Hypothalamus (tissue), 51 donors: ENCODE measurements around the gene SLC34A3.
"Not testable (repeated sequence)": the region's sequence is repeated elsewhere in the genome, so short reads cannot be mapped to it uniquely, and the experiment has no call there.

Experiments
- DNase-seq, 51 donors: peaks; one replicate each; lab custom pipeline; 2025; lab: John Stamatoyannopoulos, UW

Gene SLC34A3

DNA sequence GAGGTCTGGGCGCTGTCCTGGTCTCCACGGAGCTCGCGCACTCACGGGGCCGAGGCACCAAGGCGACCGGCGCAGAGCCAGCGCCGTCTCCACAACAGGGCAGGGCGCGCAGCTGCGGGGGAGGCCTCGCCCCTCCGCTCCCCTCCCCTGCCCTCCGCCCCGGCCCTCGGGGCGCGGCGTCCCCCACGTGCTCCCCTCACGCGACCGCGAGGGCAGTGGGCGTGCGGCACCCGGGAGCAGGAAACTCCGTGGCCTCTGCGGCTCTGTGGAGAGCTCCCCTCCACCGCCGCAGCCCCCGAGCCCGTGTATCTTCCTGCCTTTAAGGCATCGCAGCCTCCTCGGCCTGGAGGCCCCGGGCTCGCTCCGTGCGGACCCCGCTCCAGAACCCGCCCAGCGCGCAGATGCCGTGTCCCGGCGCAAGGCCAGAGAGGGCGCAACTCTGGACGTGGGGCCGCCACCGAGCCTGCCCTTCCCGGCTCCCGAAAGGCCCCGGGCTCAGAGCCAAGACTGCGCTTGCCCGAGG is 9.7 kb downstream of the SLC34A3 start:
- DNase-seq, result peak in 47 of 51 donors; percentile 36 to 94 (median 77)

DNA sequence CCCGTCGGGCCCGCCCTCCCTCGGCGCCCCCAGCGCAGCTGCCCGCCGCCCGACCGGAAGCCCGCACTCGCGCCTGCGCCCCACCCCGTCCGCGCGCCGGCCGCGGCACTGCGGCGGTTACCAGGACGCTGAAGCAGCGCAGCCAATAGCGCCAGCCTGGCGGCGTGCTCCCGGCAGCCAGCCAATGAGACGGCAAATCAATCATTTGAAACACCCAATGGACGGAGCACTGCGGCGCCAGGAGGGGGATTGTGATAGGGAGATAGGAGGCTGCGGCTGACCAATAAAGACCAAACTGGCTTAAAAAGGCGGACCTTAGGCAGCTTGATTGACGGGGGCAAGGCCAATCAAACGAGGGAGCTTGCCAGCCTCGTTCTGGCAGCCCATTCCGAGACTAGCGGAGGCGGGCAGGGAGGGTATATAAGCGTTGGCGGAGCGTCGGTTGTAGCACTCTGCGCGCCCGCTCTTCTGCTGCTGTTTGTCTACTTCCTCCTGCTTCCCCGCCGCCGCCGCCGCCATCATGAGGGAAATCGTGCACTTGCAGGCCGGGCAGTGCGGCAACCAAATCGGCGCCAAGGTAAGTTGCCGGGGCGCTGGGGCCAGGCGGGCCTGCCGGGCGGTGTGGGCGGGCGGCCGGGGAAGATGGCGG is 10.3 kb downstream of the SLC34A3 start, which contains the start of gene TUBB4B:
TSS of gene TUBB4B (plus strand) at position 447 of the 649 bp plus-strand sequence. CDS start at position 521, 74 bp downstream.
- DNase-seq, result peak; percentile 86 to 100 (median 99)

DNA sequence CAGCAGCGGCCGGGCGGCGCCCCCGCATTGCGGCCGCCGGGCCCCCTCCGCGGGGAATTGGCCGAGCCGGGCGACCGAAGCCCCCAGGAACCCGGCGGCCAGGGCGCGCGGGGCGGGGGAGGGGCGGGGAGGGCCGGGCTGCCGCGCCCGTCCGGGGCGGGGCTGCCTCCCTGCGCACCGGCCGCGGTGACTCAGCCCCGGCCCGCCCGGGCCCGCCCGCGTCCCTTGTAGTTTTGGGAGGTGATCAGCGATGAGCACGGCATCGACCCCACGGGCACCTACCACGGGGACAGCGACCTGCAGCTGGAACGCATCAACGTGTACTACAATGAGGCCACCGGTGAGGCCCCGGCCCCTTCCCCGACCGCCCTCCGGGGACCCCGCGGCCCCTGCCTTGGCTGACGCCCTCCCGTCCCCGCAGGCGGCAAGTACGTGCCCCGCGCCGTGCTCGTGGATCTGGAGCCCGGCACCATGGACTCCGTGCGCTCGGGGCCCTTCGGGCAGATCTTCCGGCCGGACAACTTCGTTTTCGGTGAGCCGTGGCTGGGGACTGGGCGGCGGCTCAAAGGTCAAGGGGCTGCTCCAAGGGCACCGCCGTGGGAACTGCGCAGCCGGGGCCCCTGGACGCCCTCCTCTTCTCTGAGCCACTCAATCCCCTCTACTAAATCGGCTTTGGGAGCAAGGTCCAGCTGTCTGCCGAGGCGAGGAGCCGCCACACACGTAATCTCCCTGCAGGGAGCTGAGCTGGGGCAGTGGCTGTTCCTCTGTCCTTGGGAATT is 11.0 kb downstream of the SLC34A3 start:
- peak in 13 of 51 donors; percentile 27 to 65 (median 48) for DNase-seq

- no peak for DNase-seq
Observed at GRCh38 chr9:137242269-137243203, 11.8 kb downstream of the SLC34A3 start.

- DNase-seq, result not testable (repeated sequence)
Observed at GRCh38 chr9:137243266-137243625, 12.5 kb downstream of the SLC34A3 start.

DNA sequence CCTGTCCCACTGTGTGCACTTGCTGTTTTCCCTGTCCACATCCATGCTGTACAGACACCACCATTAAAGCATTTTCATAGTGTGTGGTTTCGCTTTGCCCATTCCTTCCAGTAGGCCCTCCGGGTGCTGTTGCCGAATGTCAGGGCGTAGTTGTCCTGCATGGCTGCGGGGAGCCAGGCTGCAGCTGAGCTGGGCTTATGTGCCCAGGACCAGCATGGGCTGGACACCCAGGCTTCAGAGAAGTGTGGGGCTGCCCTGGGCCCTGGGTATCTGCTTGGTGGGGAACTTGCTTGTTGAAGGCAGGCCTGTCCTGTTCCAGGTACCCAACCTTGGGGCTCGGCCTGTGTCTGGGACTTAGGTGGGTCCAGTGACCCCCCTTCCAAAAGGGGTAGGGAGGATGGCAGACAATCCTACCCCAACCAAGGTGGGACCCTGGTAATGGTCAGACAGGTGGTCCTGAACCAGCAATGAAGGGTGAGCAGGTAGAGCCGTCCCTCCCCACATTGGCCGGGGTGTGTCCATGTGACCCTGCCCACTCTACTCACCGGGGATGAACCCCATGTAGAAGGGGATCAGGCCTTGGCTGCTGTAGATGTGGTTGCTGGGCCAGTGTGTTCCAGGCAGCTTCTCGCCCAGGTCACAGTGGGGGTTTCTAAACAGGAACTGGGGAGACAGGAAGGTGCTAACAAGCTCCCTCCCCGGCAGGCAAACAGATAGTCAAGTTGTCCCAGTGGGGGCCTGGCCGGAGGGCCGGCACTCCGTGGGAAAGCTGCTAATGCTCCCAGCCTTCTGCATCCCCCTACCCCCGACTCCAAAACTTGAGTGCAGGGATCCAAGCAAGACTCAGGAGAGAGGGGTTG is 13.2 kb downstream of the SLC34A3 start:
- DNase-seq, result no peak

GRCh38 chr9:137244486-137245449 is 14.1 kb downstream of the SLC34A3 start:
- DNase-seq, result no peak

GRCh38 chr9:137245450-137246421 is 15.0 kb downstream of the SLC34A3 start:
- no peak for DNase-seq

DNA sequence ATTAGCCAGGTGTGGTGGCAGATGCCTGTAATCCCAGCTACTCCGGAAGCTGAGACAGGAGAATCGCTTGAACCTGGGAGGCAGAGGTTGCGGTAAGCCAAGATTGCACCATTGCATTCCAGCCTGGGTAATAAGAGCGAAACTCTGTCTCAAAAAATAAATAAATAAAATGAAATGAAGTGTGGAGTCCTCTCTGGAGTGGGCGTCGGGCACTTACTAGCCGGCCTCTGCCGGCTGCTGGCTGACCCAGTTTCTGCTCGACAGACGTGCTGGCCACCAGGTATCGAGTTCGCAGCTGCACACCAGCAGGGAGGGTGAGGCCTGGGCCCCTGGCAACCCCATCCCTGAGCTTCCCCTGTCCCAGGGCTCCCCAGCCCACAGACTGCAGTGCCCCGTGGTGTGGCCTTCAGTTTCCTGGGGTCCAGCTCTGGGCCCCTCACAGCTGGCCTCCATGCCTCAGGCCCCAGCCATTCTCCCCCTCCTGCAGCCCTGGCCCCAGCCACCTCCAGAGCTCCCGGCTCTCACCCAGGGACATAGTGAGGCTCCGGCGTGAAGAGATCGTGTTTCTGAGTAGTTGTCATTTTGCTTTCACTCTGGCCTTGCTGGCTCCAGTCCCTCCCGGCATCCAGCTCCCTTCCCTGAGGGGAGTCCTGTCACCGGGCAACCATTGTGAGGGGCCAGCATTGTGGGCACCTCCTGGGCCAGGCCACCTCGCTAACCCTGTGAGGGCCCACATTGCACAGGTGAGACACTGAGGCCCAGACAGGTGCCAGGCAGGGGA is 16.6 kb downstream of the SLC34A3 start:
- DNase-seq, result no peak

DNA sequence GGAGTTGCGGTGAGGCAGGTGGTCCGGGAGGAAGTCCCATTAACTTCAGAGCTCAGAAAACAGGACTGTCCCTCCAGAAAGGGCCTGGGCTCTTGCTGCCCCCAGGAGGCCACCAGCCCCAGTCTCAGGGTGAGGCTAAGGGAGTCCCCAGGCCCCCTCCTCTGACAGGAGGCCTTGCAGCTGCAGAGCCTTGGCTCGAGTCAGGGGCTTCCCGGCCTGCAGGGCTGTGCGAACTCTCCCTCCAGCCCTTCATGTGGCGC is 17.1 kb downstream of the SLC34A3 start:
- DNase-seq, result no peak

GRCh38 chr9:137250329-137251193 is 19.9 kb downstream of the SLC34A3 start:
- DNase-seq, result no peak

- no peak for DNase-seq
Observed at GRCh38 chr9:137251194-137251461, 20.4 kb downstream of the SLC34A3 start, which contains the start of gene STPG3. Gene STPG3 (plus strand): TSS chr9:137251286. CDS start chr9:137251287, 1 bp downstream.

DNA sequence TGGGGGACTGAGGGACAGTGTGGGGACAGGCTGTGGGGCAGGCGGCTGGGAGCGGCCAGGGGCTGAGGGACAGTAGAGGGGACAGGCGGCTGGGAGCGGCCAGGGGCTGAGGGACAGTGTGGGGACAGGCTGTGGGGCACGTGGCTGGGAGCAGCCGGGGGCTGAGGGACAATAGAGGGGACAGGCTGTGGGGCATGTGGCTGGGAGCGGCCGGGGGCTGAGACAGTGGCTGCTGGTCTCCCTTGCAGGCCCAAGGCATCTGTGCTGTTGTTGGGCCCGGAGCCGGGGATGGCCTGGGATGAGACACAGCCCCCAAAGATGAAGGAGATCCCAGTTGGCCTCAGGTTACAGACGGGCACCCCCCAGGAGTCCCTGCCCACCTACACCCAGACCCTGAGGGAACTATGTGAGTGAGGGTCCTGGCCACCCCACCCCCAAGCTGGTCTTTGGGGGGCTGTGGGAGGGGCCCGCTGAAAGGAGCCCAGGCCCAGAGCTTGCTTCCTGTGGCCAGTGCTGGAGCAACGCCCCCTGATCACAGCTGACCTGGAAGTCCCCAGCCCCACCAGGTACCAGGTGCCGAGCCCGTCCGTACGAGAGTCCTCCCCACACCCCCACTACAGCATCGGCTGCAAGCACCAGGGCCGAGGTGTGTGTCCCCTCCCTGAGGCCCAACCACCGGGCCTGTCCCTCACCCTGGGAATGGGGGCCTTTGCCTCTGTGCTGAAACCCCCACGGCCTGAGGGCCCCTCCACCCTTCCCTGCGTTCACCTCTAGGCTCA is 21.0 kb downstream of the SLC34A3 start:
- DNase-seq, result no peak

DNA sequence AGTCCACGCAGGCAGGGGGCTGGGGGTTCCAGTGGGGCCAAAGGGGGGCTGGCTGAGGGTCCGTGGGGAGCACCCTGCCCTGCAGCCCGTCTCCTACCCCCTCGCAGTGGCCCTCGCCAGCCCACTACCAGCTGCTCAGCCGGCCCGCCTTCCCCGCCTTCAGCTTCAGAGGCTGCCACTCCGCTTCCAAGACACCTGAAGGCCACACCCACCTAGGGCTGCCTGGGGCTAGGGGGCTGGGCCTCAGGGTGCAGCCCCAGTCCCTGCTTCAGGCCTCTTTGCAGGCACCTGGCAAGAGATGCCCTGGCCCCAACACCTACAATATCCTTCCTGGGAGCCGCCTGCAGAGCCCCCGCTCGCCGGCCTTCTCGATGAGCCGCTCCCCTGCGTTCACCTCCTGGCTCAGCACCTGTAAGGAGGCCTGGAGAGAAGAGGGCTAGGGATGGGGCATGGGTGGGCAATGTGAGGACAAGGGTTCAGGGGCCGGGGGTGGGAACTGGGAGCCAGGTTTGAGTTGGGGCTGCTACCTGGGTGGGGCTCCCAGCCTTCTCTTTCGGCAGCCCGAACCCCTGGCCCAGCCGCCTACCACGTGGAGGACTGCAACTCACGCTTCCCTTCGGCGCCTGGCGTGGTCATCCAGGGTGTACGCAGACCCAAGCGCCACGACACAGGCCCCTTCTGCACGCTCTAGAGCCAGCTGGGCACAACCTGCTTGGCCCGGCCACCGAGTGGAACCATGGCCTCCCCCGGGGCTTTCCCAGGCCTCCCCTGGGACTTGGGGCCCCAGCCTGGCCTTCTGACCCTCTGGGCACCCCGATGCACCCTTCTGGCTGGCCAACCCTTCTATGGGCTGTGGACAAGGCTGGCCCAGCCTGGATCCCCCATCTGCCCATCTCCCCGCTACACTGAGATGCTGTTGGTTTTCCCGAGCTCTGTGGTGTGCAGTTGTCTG is 22.1 kb downstream of the SLC34A3 start:
- no peak for DNase-seq
